ENCODE measurements around the gene RIMBP2.

RIMBP2 gene

GRCh38 chr12:130547480-130548155, 168.5 kb downstream of the RIMBP2 start:
- DNase-seq: peak in 31 of 42 donors; percentile 6 to 70 (median 40)
- intact Hi-C loops (cut with DNase I): no loop called here

GRCh38 chr12:130546494-130546893, 169.6 kb downstream of the RIMBP2 start:
- no peak for DNase-seq
- intact Hi-C loops (cut with DNase I): no loop called here

DNA sequence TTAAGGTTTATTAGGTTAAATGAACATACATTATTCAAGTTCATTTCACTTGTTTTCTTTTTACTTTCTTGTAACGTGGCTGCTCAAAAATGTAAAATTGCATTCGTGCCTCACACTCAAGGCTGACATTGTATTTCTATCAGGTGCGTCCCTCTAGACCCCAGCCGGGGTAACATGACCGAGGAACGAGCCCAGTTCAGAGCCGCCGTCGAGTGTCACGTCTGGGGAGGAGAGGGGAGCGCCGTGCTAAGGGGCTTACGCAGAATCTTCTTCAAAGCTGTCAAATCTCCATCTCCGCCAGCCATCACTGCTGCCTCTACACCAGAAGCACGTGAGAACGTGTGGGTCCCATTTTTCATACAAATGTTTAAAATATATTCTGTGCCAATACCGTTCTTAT, 170.6 kb downstream of the RIMBP2 start:
- intact Hi-C loops (cut with DNase I): no loop called here
- no peak for DNase-seq

DNA sequence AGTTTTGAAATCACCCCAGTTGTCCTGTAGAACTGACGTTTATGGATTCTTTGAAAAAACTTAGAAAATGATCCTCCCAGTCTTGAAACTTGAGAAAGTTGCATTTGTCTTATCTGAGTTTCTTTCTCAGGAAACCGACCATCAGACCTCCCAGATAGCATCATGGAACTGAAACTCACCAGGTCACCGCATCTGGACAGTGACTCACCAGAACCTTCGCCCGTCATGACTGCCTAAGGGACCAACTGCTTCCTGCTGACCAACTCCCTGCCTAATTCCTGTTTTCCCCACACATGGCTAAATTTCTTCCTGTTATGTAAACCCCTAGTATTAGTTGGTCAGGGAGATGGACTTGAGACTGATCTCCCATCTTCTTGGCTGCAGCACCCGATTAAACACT, 175.7 kb downstream of the RIMBP2 start:
- no peak for DNase-seq
- intact Hi-C loops (cut with DNase I): no loop called here

DNA sequence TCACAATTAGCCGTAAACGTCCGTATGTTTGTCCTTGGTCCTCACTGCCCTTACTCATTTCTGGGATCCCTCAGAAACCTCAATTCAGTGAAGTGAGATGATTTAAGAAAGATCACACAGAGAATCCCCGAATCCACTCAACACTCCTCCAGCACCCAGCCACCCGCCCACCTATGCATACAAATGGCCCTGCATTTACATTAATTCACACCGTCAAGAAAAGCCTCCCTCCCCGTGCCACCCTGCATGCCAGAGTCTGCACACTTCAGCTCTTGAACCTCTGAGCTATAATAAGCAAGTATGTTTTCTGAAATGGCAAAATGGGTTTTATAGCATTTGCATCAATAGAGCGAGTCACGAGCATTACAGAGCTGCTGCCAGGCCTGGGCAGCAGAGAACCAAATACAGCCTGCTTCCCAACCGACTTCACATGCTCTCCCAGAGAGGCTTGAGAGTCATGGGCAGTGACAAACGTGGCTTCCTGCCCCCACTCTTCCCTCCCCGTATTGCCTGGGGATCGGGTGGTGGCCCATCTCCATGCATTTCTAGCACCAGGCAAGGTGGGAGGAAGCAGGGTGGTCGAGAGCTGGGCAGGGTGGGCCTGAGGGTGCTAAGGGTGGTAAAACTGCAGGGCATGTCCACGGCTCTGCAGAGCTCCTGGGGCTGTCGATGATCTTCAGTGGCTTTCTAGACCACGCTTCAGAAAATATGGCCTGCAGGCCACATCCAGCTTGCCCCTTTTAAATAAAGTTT, 177.6 kb downstream of the RIMBP2 start:
- intact Hi-C loops (cut with DNase I): no loop called here

DNA sequence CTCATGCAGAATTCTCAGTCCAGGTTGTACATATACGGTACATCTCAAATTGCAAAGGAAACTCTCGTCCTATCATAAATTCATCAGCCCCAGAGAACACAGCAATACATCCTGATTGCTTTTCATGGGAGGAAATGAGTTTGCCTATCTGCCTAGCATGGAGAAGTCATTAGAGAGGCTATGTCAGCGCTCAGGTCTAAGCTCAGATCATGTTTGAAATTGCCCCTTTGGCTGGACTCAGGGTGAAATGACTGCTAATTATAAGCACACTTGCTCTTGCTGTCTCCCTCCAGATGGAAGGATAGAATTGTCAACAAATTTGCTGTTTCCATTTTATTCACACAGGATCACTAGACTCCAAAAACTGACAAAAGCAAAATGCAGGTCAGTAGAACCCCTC, 178.4 kb downstream of the RIMBP2 start:
- intact Hi-C loops (cut with DNase I): no loop called here
- no peak for DNase-seq

More for the DNA sequence above, 177.6 kb downstream of the RIMBP2 start:
- peak in 37 of 42 donors; percentile 19 to 86 (median 60) for DNase-seq

GRCh38 chr12:130537051-130537450, 179.0 kb downstream of the RIMBP2 start:
- DNase-seq: no peak
- intact Hi-C loops (cut with DNase I): no loop called here

DNA sequence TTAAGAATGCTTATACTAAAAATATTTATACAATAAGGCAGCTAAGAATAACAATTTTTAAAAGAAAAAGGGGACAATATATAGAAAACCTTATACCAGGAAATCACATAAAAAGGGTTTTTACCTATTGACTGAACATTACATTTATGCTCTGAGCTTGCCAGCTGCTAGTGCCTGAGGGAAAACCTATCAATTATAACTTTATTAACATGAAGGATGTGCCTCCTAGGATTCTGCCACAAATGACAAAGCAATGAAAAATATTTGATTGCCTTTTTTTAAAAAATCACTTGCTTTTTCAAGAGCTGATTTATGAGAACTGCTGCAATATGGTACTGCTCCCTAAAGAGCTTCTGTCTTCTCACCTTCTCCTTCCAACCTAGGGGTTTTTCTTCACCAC, 185.7 kb downstream of the RIMBP2 start:
- DNase-seq: no peak
- intact Hi-C loops (cut with DNase I): no loop called here

GRCh38 chr12:130529781-130530180, 186.3 kb downstream of the RIMBP2 start:
- DNase-seq: no peak
- intact Hi-C loops (cut with DNase I): no loop called here

DNA sequence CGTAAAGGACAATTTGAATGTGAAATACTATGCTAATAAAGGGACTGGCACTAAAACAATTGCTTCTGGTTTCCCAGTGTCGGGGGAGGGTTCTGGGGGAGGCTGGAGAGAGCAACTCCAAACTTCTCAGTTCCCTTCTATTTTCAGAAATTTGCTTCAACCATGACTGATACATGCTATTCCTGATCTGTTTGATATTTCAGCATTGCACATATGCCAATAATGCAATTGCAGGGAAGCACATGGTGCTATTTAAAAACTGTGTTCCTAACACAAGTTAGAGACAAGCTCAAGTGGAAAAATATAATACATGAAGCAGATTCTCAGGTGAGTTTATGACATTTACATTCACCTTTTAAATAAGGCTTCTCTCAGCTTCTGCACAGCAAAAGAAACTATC, 188.9 kb downstream of the RIMBP2 start:
- intact Hi-C loops (cut with DNase I): no loop called here
- DNase-seq: no peak

DNA sequence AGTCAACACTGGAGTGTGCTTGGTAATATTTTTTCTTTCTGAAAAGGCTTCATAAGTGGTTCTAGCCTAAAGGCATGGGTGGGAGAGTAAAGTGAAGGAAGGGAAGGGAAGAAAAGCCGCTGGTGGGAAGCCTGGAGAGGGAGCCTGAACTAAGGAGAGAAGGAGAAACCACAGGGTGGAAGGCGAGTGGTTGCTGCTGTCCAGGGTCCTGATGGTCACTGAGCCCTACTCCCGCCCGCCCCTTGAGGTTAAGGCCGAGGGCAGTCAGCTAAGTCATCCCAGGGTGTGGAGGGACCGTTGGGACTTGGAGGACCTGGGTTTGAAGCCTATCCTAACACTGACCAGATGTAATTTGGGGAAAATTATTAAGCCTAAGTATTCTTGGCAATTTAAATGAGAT, 189.3 kb downstream of the RIMBP2 start:
- intact Hi-C loops (cut with DNase I): no loop called here
- DNase-seq: no peak

DNA sequence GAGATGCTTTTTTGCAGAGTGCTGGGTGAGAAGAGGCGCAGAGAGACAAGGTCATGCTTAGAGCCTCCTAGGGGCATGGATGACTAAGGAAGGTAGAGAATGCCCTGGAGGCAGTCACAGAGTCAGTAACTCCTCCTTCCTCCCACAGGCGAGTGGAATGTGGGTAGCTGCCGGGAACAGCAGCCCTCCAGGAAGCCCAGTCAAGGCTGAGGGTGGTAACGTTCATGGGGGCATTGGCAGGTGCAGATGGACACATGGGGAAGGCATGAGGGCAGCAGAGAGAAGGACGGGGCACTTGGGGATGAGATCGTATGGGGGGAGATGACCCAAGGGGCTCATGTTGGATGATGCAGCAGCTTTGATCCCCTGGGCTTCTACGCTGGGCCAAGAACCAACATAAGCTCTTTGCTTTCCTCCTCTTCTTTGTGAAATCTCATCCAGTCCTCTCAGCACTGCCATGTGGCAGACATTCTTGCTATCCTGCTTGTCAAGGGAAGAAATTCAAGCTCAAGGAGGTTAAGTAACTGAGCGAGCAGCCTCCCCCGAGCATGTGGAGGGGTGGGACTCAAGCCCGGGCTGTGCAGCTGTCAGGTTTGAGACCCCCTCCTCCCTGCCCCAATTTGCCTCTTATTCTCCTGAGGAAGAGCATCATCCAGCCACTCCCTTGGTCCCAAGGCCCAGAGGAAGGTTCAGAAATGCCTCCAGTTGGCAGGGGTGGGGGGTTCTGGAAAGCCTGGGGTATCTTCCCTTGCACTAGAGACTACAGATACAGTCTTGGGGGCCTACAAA, 190.5 kb downstream of the RIMBP2 start:
- intact Hi-C loops (cut with DNase I): no loop called here
- no peak for DNase-seq

DNA sequence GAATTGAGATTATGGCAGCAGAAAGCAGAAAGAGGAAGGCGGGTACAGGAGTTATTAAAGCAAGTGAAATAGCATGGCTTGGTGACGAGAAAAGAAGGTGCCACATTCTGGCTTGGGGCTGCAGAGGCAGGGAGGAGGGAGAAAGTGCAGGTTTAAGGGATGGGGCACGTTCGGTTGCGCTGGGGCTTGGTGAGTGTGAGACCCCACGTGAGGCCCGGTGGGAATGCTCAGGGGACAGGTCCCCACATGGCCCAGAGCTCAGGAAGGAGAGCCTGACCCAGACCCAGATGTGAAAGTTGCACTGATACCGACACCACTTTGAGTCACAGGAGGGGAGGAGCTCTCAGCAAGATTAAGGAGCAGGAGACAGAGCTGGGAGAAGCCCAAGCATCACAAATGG, 191.3 kb downstream of the RIMBP2 start:
- intact Hi-C loops (cut with DNase I): no loop called here
- no peak for DNase-seq

DNA sequence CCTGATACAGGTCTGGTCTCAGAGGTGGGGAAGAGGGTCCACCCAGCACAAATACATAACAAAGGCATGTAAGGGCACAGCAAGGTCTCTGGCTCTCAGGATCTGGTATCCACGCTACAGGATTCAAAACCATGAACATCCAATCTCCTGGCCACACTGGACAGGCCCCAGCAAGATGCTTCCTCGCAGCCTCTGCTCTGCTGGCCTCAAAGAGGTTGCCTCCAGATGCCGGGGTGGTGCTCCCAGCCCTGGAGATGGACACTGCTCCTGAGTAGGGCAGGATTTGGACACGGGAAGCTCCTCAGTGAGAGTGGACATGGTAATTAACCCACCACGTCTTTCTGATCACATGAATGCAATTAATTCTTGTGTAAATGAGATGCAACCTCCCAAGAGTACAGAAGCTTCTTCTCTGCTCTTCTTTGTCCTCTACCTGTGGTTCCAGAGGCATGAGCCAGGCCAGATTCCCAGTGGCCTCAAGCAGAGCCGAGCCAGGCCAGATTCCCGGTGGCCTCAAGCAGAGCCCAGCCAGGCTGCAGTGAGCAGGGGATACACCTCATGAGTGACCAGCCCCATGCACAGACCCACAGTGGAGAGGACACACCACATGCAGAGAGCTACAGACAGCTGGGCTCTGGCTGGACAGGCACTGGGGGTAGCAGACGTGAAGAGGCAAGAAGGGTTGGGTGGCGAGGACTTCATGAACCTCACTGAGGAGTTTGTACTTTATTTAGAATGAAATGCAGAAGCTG, 192.1 kb downstream of the RIMBP2 start:
- DNase-seq: no peak
- intact Hi-C loops (cut with DNase I): no loop called here

DNA sequence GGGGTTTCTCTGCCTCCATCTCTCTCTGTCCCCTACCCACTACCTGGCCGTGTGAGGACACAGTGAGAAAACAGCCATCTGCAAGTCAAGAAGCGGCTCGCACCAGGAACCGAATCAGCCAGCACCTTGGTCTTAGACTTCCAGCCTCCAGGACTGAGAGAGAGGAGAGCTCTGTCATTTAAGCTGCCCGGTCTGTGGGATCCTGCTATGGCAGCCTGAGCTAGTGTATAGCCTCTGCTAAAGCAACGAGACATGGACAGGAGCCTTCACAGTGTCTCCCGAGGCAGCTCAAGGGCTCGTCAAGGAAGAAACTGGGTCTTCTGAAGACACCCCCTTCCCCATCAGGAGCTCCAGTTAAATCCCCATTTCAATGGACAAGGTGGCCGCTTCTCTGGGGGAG, 192.9 kb downstream of the RIMBP2 start:
- intact Hi-C loops (cut with DNase I): no loop called here
- no peak for DNase-seq

- intact Hi-C loops (cut with DNase I): no loop called here
Observed at GRCh38 chr12:130522244-130522834, 193.8 kb downstream of the RIMBP2 start.

GRCh38 chr12:130521375-130522124, 194.5 kb downstream of the RIMBP2 start:
- intact Hi-C loops (cut with DNase I): no loop called here
- DNase-seq: no peak

More at GRCh38 chr12:130522244-130522834, 193.8 kb downstream of the RIMBP2 start:
- no peak for DNase-seq

GRCh38 chr12:130520784-130521183, 195.3 kb downstream of the RIMBP2 start:
- DNase-seq: no peak
- intact Hi-C loops (cut with DNase I): no loop called here
